NT2/D1 (cell line): ENCODE data around the gene SRGAP3.

Experiments used
- SUZ12 ChIP-seq: IDR thresholded peaks from 2 replicates; pipeline ENCODE4 v1.6.1; 2011; ENCODE audit not compliant: insufficient read length, insufficient read depth; ENCODE audit errors: extremely low read depth
- YY1 ChIP-seq: IDR thresholded peaks from 2 replicates; pipeline ENCODE4 v1.6.1; 2011; ENCODE audit not compliant: insufficient read length, insufficient read depth

- TF ChIP-seq YY1 (no peak), SUZ12 (no peak)
These were observed 141.7 kb downstream of the SRGAP3 start for GRCh38 chr3:9107738-9108137.
